HepG2 (cell line): ENCODE results near the gene LACTBL1. TPM values are rescaled to one million over a fixed set of nuclear protein-coding genes. Genes with fewer than 3 reads are reported as not detected.

Experiments
- ARID3A ChIP-seq: IDR thresholded peaks from 2 replicates; pipeline ENCODE4 v1.6.1; 2012; ENCODE audit warnings: low read depth, low read length, improper control_type of control experiment
- ATRX ChIP-seq: sonication (generic); formaldehyde crosslinking; IDR thresholded peaks from 2 replicates; pipeline ENCODE4 v1.4.0; 2020; ENCODE audit warnings: missing genetic modification reagents, borderline replicate concordance
- TBP ChIP-seq: sonication (generic); formaldehyde crosslinking; IDR thresholded peaks from 2 replicates; pipeline ENCODE4 v1.5.0; 2020; ENCODE audit warnings: missing genetic modification reagents
- TCF7L2 ChIP-seq: IDR thresholded peaks from 2 replicates; pipeline ENCODE4 v1.6.1; 2011; ENCODE audit warnings: mild to moderate bottlenecking, low read depth, low read length, moderate library complexity
- ZBTB33 ChIP-seq: sonication (generic); formaldehyde crosslinking; IDR thresholded peaks from 2 replicates; pipeline ENCODE4 v1.4.0; 2020; ENCODE audit warnings: missing genetic modification reagents
- ZNF17 ChIP-seq: sonication (generic); formaldehyde crosslinking; IDR thresholded peaks from 2 replicates; pipeline ENCODE4 v1.5.0; 2020; ENCODE audit warnings: mild to moderate bottlenecking, missing genetic modification reagents
- ZNF44 ChIP-seq: sonication (generic); formaldehyde crosslinking; IDR thresholded peaks from 2 replicates; pipeline ENCODE4 v1.5.1; 2020; ENCODE audit warnings: mild to moderate bottlenecking, missing genetic modification reagents
- ZNF768 ChIP-seq: sonication (generic); formaldehyde crosslinking; IDR thresholded peaks from 2 replicates; pipeline ENCODE4 v1.4.0; 2020; ENCODE audit warnings: missing genetic modification reagents
- polyA plus RNA-seq, 8 experiments: library from polyadenylated mRNA; depleted of rRNA in 3 of 8; stranded (reverse) in 7 of 8; unstranded in 1 of 8; fragments of >200 nt; fragmentation: Illumina TruSeq in 4 of 8; extraction: Trizol in 4 of 8; gene quantifications; 2 replicates each; pipeline versions ENCODE4 v1.2.1 to v1.2.3, GENCODE V29; 2011 to 2016; ENCODE audit warnings: low read depth in 4 of 8, missing spikeins in 1 of 8, mixed read lengths in 1 of 8; ENCODE audit not compliant: insufficient read depth in 1 of 8
- total RNA-seq, 5 experiments: library from RNA; depleted of rRNA; stranded (reverse); fragments of >200 nt; fragmentation: Illumina TruSeq; extraction: Trizol; gene quantifications; 2 replicates each; pipeline ENCODE4 v1.2.3, GENCODE V29; 2016; ENCODE audit warnings: low read depth in 1 of 5
- TF ChIP-seq, protein P1 (sequence below): sonication (generic); formaldehyde crosslinking; IDR thresholded peaks from 2 replicates; pipeline ENCODE4 v1.5.0; 2020; ENCODE audit warnings: mild to moderate bottlenecking, missing genetic modification reagents, borderline replicate concordance

LACTBL1 gene
- total and polyA plus RNA-seq, 2 of the 13 experiments (the other 11 are each of a cell fraction or from before 2014, with no cell fraction given) = 0.12 to 1.3 TPM

DNA sequence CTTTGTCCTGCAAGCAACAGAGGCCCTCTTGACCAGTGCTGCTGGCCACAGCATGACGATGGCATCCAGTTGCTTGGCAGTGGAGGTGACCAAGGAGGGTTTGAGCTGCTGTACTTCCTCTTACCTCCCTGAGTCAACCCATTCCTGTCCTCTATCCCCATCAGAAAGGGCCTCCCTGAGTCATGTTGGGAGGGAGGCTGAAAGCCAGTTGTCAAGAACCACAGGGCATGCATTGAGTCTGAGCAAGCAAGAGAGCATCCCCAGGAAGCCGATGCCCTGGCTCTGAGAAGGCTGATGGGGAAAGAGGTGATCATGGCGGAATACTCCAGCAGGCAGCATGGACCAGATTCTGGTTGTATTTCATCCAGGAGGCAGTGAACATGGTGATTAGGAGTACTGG, 69.6 kb downstream of the LACTBL1 start (continued):
- TF ChIP-seq TCF7L2 (no peak), TBP (CRISPR knock-in tag) (no peak), ZBTB33 (no peak), ZNF17 (CRISPR knock-in tag) (no peak), ATRX (CRISPR knock-in tag) (no peak), ZNF44 (CRISPR knock-in tag) (no peak), ZNF768 (no peak), ARID3A (no peak)
- TF ChIP-seq, protein P1, sequence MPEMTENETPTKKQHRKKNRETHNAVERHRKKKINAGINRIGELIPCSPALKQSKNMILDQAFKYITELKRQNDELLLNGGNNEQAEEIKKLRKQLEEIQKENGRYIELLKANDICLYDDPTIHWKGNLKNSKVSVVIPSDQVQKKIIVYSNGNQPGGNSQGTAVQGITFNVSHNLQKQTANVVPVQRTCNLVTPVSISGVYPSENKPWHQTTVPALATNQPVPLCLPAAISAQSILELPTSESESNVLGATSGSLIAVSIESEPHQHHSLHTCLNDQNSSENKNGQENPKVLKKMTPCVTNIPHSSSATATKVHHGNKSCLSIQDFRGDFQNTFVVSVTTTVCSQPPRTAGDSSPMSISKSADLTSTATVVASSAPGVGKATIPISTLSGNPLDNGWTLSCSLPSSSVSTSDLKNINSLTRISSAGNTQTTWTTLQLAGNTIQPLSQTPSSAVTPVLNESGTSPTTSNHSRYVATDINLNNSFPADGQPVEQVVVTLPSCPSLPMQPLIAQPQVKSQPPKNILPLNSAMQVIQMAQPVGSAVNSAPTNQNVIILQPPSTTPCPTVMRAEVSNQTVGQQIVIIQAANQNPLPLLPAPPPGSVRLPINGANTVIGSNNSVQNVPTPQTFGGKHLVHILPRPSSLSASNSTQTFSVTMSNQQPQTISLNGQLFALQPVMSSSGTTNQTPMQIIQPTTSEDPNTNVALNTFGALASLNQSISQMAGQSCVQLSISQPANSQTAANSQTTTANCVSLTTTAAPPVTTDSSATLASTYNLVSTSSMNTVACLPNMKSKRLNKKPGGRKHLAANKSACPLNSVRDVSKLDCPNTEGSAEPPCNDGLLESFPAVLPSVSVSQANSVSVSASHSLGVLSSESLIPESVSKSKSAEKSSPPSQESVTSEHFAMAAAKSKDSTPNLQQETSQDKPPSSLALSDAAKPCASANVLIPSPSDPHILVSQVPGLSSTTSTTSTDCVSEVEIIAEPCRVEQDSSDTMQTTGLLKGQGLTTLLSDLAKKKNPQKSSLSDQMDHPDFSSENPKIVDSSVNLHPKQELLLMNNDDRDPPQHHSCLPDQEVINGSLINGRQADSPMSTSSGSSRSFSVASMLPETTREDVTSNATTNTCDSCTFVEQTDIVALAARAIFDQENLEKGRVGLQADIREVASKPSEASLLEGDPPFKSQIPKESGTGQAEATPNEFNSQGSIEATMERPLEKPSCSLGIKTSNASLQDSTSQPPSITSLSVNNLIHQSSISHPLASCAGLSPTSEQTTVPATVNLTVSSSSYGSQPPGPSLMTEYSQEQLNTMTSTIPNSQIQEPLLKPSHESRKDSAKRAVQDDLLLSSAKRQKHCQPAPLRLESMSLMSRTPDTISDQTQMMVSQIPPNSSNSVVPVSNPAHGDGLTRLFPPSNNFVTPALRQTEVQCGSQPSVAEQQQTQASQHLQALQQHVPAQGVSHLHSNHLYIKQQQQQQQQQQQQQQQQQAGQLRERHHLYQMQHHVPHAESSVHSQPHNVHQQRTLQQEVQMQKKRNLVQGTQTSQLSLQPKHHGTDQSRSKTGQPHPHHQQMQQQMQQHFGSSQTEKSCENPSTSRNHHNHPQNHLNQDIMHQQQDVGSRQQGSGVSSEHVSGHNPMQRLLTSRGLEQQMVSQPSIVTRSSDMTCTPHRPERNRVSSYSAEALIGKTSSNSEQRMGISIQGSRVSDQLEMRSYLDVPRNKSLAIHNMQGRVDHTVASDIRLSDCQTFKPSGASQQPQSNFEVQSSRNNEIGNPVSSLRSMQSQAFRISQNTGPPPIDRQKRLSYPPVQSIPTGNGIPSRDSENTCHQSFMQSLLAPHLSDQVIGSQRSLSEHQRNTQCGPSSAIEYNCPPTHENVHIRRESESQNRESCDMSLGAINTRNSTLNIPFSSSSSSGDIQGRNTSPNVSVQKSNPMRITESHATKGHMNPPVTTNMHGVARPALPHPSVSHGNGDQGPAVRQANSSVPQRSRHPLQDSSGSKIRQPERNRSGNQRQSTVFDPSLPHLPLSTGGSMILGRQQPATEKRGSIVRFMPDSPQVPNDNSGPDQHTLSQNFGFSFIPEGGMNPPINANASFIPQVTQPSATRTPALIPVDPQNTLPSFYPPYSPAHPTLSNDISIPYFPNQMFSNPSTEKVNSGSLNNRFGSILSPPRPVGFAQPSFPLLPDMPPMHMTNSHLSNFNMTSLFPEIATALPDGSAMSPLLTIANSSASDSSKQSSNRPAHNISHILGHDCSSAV (CRISPR knock-in tag) = no peak

Other genes starting within 250 kb of the LACTBL1 start
- gene TEX46, start 43.0 kb upstream of the LACTBL1 start, total RNA-seq (2016; rRNA removed; fragmentation: Illumina TruSeq; extraction: Trizol) = not detected in 2 replicates
- not detected in 2 replicates for gene TEX46, start 43.0 kb upstream of the LACTBL1 start, polyA plus RNA-seq (2011; rRNA removed)
- 173 and 204 TPM in 2 replicates for gene KDM1A, start 46.6 kb upstream of the LACTBL1 start, total RNA-seq (2016; rRNA removed; fragmentation: Illumina TruSeq; extraction: Trizol)
- gene KDM1A, start 46.6 kb upstream of the LACTBL1 start, polyA plus RNA-seq (2011; rRNA removed) = 71.8 and 81.3 TPM in 2 replicates
- gene LUZP1, start 196.0 kb upstream of the LACTBL1 start, total RNA-seq (2016; rRNA removed; fragmentation: Illumina TruSeq; extraction: Trizol) = 12.7 and 21.5 TPM in 2 replicates
- gene LUZP1, start 196.0 kb upstream of the LACTBL1 start, polyA plus RNA-seq (2011; rRNA removed) = 6.9 and 7.2 TPM in 2 replicates
- 0.04 and 0.25 TPM in 2 replicates for gene HTR1D, start 244.6 kb upstream of the LACTBL1 start, total RNA-seq (2016; rRNA removed; fragmentation: Illumina TruSeq; extraction: Trizol)
- gene HTR1D, start 244.6 kb upstream of the LACTBL1 start, polyA plus RNA-seq (2011; rRNA removed) = 0.07 and 0.29 TPM in 2 replicates